Brain microvascular endothelial cell (primary cell): ENCODE data around the gene ITGB3.

Source experiments
- DNase-seq: peaks from one replicate; pipeline ENCODE4 v3.0.0-alpha.2; 2020
- H3K27ac ChIP-seq: fragments of 250-450 bp; sonication (Bioruptor Pico); 2 replicates; pipeline ENCODE4 v1.5.1; 2020; ENCODE audit warnings: mild to moderate bottlenecking, moderate library complexity
- H3K27me3 ChIP-seq: fragments of 250-450 bp; sonication (Bioruptor Pico); replicated peaks from 2 replicates; pipeline ENCODE4 v1.5.1; 2020; ENCODE audit warnings: mild to moderate bottlenecking
- H3K36me3 ChIP-seq: fragments of 250-450 bp; sonication (Bioruptor Pico); replicated peaks from 2 replicates; pipeline ENCODE4 v1.5.1; 2020; ENCODE audit warnings: mild to moderate bottlenecking
- H3K4me3 ChIP-seq: 2 replicates; pipeline ENCODE4 v1.5.1; 2011; ENCODE audit warnings: low read depth, mild to moderate bottlenecking, control low read depth, low read length, moderate library complexity
- in situ Hi-C: cut with HindIII; loops from 2 replicates; pipeline ENCODE4 v1.10.0; 2017; ENCODE audit warnings: low sequenced_read_pairs, low pct_ligation_motif_present
- TF ChIP-seq, protein P1 (sequence below): IDR thresholded peaks from 2 replicates; pipeline ENCODE4 v1.5.1; 2011; ENCODE audit warnings: low read depth, mild to moderate bottlenecking, moderate library complexity, low read length, control low read depth, inconsistent platforms; ENCODE audit errors: missing control alignments

The ITGB3 gene

DNA sequence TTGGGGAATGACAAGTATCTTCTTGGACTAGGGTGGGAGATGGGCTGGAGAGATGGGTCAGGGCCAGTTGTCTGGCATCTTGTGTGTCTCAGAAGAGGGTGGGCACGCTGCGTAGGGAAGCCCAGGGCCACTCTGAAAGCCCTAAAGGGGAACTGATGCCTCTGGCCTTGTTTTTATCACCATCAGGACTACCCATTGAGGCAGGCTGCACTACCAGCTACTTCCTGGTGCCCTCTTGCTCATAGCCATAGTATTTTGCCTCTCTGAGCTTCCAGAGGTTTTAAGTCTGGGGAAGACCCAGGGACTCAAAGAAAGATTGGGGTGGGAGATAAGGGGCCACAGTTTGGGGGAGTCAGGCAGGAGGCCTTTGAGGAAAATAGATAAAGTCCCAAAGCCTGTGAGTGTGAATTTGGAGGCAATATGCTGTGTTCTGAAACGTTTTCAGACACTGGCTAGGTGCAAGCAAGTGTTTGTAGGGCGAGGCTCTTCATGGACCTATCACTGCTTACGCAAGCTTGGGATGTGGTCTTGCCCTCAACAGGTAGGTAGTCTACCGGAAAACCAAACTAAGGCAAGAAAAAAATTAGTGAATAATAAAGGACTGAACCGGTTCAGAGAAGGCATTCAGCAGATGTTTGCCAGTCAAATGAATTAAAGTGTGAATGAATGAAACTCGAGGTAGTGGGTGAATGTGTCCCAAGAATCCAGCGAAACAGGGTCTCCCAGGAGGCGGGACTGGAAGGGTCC, 688 bp upstream of the ITGB3 start:
- in situ Hi-C loops, result no loop called here
- Histone ChIP-seq H3K27ac (peak overlapping the region; percentile 46), H3K36me3 (no peaks in the 10 kb centered on the region), H3K4me3 (peak overlapping the region; percentile 79), H3K27me3 (no peaks in the 10 kb centered on the region)
- TF ChIP-seq, protein P1, sequence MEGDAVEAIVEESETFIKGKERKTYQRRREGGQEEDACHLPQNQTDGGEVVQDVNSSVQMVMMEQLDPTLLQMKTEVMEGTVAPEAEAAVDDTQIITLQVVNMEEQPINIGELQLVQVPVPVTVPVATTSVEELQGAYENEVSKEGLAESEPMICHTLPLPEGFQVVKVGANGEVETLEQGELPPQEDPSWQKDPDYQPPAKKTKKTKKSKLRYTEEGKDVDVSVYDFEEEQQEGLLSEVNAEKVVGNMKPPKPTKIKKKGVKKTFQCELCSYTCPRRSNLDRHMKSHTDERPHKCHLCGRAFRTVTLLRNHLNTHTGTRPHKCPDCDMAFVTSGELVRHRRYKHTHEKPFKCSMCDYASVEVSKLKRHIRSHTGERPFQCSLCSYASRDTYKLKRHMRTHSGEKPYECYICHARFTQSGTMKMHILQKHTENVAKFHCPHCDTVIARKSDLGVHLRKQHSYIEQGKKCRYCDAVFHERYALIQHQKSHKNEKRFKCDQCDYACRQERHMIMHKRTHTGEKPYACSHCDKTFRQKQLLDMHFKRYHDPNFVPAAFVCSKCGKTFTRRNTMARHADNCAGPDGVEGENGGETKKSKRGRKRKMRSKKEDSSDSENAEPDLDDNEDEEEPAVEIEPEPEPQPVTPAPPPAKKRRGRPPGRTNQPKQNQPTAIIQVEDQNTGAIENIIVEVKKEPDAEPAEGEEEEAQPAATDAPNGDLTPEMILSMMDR, result no peak
- DNase-seq, result no peak

DNA sequence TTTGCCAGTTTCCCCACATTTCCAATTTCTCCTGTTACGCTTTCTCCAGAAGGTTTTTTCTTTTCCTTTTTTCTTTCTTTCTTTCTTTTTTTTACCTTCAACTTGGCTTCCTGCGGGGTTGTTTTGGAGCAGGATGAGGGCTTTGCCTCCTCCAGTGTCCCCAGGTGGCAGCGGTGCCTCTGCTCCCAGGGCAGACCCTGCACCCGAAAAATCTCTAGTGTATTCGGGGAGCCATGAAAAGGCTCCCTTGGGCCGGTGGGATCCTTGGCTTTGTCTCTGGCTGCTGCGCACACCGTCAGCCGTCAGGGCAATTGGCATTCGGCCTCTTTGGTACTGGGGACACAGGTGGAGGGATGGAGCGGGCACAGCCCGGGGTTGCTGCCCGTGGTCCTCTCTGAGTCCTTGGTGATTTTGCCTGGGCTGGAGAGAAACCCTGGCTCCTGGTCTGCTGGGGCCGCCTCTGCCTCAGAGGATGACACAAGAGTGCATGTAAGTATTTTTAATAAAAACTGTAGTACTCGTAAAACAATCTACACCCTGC, 846 bp downstream of the ITGB3 start:
- in situ Hi-C loops, result no loop called here
- peak overlapping the region; percentile 46 for H3K27ac ChIP-seq
- TF ChIP-seq, protein P1, result no peak
- H3K27me3 ChIP-seq, result no peaks in the 10 kb centered on the region
- peak overlapping the region; percentile 79 for H3K4me3 ChIP-seq
- no peak for DNase-seq
- H3K36me3 ChIP-seq, result no peaks in the 10 kb centered on the region

GRCh38 chr17:47257651-47258339, 4.2 kb downstream of the ITGB3 start:
- no peak overlapping the region for H3K4me3 ChIP-seq
- no peaks in the 10 kb centered on the region for H3K36me3 ChIP-seq
- H3K27me3 ChIP-seq, result no peaks in the 10 kb centered on the region
- H3K27ac ChIP-seq, result peak overlapping the region; percentile 48
- in situ Hi-C loops, result no loop called here
- DNase-seq, result peak; percentile 69
- TF ChIP-seq, protein P1, result no peak

GRCh38 chr17:47262586-47262985, 9.0 kb downstream of the ITGB3 start:
- TF ChIP-seq, protein P1, result no peak
- no peaks in the 10 kb centered on the region for H3K27me3 ChIP-seq
- H3K27ac ChIP-seq, result no peak overlapping the region
- in situ Hi-C loops, result no loop called here
- DNase-seq, result no peak
- H3K36me3 ChIP-seq, result no peaks in the 10 kb centered on the region
- H3K4me3 ChIP-seq, result no peak overlapping the region

DNA sequence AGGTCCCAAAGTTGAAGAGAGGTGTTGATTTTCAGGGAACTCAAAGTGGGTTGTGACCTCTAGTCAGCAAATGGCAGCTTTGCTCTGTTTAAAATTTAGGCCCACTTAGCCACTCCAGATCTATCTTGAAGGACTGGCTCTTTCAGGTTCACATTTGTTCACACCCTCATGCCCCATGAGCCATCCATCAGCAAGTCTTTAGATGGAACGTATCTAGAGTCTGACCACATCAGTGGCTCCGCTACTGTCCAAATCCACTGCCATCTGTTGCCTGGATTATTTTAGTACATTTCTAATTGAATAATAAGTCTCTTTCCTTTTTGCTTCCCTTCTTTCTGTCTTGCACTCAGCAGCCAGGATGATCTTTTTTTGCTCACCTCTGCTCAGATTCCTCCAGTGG, 10.5 kb downstream of the ITGB3 start:
- Histone ChIP-seq H3K27me3 (no peaks in the 10 kb centered on the region), H3K27ac (no peak overlapping the region), H3K4me3 (no peak overlapping the region), H3K36me3 (no peaks in the 10 kb centered on the region)
- TF ChIP-seq, protein P1, result no peak
- in situ Hi-C loops, result no loop called here
- no peak for DNase-seq
